Fibroblast of skin of abdomen (primary cell): ENCODE measurements around the gene SENP3. TPM values are rescaled to one million over a fixed set of nuclear protein-coding genes. Genes with fewer than 3 reads are reported as not detected.
A peak's percentile ranks its signal among the peaks of the same experiment; 100 is the strongest.

Experiments used
- DNase-seq: peaks from one replicate; pipeline ENCODE4 v3.0.0-alpha.2; 2013
- polyA plus RNA-seq, 2 experiments: library from polyadenylated mRNA; unstranded; fragments of 120-200 nt; gene quantifications; one replicate each; pipeline ENCODE4 v1.2.1, GENCODE V29; 2013; ENCODE audit not compliant: insufficient read length in 2 of 2

The SENP3 gene
- polyA plus RNA-seq (2013, experiment 1 of 2; ENCODE audit: insufficient read length), result 58.5 TPM
- polyA plus RNA-seq (2013, experiment 2 of 2; ENCODE audit: insufficient read length), result 54.3 TPM

DNA sequence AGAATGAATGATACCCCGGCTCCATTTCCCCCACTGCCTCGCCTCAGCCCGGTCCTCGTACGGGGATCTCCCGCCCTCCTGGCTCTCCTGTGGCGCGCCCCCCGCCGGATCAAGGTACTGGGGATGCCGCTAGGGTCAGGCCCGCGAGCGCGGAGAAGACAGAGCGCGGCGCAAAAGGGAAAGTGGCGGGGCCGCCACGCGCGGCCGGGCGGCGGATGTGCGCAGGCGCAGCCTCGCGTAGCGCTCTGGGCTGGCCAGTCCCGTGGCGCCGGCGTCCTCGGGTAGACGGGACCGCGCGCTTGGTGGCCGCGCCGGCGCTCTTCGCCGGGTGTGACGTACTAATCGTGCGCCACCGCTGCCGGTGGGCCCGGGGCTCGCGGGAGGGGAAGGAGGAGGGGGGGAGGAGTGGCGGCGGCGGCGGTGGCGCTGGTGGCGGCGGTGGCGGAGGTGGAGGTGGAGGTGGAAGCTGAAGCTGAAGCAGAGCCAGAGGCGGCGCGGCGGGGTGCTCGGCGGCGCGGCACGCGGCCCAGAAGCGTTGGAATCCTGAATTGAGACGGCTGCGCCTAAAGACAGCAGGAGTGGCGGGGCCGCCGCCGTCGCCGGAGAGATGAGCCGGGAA lies at the start of gene SENP3:
TSS of gene SENP3 (plus strand) at position 331 of the 619 bp plus-strand sequence. CDS start 1,158 bp downstream, outside the sequence.
- DNase-seq, result peak; percentile 91

DNA sequence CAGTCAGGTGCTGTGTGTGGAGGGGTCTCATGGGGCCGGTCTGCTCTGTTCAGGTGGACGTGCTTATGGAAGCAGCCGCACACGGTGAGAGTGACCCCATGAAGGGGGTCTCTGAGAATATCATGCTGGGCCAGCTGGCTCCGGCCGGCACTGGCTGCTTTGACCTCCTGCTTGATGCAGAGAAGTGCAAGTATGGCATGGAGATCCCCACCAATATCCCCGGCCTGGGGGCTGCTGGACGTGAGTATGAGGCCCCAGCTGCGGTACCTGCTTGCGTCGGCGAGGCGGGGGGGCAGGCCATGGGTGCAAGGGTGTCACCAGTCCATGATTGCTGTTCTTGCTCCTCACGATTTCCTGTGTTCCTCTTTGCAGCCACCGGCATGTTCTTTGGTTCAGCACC lies 49.6 kb upstream of the SENP3 start:
- DNase-seq, result no peak

DNA sequence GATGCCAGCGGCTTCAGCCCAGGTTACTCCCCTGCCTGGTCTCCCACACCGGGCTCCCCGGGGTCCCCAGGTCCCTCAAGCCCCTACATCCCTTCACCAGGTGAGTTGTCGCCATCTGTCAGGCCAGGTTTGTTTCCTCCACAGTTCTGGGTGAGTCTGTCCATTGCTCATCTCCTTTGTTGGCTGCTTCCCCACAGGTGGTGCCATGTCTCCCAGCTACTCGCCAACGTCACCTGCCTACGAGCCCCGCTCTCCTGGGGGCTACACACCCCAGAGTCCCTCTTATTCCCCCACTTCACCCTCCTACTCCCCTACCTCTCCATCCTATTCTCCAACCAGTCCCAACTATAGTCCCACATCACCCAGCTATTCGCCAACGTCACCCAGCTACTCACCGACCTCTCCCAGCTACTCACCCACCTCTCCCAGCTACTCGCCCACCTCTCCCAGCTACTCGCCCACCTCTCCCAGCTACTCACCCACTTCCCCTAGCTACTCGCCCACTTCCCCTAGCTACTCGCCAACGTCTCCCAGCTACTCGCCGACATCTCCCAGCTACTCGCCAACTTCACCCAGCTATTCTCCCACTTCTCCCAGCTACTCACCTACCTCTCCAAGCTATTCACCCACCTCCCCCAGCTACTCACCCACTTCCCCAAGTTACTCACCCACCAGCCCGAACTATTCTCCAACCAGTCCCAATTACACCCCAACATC lies 48.7 kb upstream of the SENP3 start:
- DNase-seq, result no peak

DNA sequence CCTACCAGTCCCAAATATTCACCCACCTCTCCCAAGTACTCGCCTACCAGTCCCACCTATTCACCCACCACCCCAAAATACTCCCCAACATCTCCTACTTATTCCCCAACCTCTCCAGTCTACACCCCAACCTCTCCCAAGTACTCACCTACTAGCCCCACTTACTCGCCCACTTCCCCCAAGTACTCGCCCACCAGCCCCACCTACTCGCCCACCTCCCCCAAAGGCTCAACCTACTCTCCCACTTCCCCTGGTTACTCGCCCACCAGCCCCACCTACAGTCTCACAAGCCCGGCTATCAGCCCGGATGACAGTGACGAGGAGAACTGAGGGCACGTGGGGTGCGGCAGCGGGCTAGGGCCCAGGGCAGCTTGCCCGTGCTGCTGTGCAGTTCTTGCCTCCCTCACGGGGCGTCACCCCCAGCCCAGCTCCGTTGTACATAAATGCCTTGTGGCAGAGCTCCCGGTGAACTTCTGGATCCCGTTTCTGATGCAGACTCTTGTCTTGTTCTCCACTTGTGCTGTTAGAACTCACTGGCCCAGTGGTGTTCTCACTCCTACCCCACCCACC lies 47.8 kb upstream of the SENP3 start:
- no peak for DNase-seq

DNA sequence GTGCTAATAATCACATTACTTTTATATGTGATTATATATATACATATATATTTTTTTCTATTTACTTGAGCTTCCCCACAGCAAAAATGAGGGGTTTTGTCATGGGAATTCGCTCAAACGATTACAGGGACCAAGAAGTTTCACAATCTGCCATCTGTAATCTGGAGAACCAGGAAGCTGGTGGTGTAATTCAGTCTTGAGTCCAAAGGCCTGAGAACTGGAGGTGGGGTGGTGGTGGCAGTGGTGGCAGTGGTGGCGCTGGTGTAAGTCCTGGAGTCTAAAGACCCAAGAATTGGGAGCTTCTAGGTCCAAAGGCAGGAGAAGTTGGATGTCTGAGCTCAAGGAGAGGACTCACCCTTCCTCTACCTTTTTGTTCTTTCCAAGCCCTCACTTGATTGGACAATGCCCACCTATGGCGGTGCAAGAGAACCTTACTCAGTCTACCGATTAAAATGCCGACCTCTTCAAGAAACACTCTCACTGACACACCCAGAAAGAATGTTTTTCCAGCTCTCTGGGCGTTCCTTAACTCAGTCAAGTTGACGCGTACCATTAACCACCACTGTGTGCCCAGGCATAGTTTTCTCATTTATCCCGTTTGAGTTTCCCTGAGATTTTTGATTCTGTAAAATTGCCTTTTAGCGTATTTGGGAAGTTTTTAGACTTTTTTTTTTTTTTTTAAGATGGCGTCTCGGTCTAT lies 45.7 kb upstream of the SENP3 start:
- DNase-seq, result no peak

DNA sequence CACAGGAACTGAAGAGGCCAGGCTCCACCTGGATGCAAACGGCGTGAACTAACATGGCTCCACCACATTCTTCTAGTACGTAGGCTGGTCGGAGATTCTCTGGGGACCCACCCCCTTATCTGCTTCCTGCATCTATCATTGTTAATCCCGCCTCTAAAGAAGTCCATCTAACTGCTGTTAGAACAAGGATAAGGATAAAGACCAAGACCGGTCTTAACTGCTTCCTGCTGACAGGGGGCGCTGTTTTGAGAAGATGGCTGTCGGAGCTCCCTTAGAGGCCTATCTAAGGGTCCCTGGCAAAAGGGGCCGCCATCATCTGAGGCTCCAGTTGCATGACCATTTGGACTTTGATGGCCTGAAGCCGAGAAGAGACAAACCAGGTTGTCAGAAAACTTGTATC lies 38.7 kb upstream of the SENP3 start:
- DNase-seq, result no peak

DNA sequence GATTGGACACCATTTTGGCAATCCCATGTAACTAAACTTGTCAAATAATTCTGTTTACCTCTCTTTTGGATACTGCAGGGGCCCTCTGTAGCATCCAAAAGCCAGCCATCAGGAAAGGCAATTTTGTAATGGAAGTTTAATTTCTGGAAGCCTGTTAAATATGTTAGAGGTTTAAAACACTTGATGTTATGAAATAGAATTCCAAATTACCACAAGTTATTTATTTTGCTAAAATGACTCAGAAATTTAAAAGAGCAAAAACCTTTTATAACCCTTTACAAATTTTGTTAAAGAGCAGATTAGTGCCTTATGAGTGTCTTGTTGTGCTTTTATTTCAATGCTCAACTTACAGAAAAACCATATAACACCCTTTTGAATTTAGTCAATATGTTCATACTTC lies 32.9 kb upstream of the SENP3 start:
- DNase-seq, result no peak

DNA sequence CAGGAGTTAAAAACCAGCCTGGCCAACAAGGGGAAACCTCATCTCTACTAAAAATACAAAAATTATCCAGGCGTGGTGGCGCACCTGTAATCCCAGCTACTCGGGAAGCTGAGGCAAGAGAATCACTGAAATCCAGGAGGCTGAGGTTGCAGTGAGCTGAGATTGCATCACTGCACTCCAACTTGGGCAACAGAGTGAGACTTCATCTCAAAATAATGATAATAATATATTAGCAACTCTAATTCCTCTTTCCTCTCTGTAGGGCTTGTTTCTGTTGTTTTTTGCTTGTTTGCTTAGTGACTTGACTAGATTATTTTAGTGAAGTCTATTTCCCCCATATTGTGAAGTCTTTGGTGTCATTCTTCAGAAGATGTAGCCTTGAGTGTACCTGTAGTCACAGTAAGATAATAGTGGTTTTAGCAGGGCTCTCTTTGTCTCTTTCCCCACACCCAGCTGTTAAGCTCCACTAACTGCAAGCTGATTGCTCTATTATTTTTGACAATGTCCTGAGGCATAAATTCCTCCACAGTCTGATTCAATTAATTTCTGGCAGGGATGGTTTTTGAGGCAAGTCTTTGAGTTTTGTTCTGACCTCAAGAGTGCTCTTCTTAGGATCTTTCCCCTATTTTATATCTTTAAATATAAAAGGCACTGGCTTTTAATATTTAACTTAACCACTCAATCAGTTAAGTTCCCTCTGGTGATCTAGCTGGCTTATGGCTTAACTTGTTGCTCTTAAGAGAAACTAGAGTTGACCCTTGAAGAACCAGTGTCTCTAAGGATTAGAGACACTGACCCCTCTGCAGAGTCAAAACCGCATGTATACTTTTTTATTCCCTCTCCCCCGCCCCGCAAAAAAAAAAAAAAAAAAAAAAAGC lies 31.5 kb upstream of the SENP3 start:
- DNase-seq, result no peak

DNA sequence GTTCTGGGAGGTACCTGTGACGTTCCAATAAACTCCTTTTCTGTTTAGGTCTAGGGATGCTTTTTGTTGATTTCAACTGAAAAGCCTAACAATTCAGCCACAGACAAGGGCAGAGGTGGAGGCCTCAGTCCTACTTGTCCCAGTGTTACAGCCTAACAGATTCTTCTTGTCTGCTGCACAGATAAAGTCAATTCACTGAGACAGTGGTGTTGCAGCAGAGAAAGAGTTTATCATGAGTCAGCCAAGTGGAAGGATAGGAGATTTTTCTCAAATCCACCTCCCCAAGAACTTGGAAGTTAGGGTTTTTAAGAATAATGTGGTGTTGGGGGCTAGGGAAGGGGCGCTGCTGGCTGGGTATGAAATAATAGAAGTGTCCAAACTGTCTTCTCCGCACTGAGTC lies 23.7 kb upstream of the SENP3 start:
- no peak for DNase-seq

DNA sequence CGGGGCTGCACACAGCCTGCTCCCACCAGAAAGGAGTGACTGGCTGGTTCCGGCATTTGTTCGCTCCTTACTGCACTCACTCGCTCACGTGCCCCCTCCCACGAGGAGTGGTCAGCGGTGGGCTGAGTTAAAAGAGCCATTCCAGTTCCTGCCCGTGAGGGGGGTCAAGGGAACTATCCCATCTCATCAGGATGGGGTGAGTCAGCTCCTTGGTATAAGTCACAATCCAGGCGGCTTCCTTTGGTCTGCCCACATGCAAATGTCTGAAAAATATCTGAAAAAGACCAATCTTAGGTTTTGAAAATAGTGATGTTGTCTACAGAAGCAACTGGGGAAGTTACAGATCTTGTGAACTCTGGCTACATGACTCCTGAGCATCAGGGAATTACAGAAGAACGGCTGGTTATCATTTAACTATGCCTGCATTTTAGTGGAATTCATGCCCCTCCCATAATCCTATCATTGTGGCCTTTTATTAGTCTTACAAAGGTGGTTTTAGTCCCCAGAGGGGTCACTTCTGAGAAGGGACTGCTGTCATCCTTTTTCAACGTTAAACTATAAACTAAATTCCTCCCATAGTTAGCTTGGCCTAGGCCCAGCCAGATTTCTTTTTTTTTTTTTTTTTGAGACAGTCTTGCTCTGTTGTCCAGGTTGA lies 22.7 kb upstream of the SENP3 start:
- peak; percentile 16 for DNase-seq

DNA sequence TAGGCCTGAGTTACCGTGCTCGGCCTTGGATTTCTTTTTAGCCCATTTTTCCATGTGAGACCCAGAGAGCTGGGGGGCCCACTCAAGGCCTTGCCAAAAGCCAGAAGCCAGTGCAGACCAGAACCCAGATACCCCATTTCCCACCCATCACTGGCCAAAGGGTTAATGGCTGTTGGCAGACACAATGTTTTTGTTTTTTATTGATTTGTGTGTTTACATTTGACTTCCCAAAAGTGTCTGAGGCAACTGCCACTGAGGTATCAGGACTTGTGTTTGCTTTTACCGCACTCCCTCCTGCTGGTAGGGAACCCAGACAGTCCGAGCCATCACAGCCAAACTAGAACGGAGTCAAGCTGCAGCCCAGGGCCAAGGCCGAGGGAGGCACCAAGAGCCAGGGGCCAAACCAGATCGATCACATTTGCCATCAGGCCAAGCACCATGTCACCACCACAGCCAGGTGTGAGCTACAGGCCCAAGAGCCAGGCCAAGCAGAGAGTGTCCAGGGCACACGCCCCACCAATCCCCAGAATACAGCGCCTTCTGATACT lies 20.6 kb upstream of the SENP3 start:
- no peak for DNase-seq

DNA sequence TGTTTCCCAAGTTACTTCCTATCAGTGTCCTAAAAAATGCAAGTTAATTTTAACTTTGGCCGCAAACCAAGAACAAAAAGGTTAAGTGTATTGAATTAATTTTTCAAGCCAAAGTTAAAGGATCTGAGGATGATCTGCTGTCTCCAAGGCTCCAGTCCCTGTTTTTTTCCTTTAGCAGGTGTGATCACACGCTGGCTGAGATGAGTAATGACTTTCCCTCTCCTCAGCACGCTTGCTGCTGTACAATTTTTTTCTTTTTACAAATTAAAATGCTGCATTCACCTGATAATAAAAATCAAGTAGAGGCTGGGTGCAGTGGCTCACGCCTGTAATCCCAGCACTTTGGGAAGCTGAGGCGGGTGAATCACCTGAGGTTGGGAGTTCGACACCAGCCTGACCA lies 16.8 kb upstream of the SENP3 start:
- no peak for DNase-seq

DNA sequence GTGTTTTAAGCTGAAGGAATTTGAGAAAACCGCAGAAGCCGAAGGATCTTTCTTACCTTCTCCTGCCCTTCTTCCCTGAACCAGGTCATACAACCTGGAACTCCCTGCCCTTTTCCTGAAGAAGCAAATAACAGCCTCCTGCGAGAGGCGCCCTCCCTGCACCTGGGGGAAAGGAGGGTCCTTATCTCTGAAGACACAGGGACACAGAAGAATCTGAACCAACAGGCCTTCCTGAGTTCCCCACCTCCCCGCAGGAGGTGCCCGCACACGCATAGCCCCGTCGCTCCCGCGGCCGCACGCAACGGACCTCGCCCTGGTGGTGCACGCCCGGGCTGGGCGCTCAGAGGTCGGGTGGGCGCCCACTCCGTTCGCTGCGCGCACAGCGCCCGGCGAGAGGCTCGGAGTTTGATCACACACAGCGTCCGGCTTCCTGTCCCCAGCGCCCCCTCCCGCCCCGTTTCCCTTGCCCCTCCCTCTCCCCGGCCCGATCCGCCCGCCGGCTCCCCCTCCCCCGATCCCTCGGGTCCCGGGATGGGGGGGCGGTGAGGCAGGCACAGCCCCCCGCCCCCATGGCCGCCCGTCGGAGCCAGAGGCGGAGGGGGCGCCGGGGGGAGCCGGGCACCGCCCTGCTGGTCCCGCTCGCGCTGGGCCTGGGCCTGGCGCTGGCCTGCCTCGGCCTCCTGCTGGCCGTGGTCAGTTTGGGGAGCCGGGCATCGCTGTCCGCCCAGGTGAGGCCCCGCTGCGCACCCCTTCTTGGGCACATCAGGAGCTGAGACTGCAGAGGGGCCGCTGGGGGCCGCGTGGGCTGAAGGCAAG lies 12.9 kb upstream of the SENP3 start, which contains the start of gene TNFSF12:
TSS of gene TNFSF12 (plus strand) at position 474 of the 816 bp plus-strand sequence. CDS start at position 570, 96 bp downstream.
- peak; percentile 29 for DNase-seq

DNA sequence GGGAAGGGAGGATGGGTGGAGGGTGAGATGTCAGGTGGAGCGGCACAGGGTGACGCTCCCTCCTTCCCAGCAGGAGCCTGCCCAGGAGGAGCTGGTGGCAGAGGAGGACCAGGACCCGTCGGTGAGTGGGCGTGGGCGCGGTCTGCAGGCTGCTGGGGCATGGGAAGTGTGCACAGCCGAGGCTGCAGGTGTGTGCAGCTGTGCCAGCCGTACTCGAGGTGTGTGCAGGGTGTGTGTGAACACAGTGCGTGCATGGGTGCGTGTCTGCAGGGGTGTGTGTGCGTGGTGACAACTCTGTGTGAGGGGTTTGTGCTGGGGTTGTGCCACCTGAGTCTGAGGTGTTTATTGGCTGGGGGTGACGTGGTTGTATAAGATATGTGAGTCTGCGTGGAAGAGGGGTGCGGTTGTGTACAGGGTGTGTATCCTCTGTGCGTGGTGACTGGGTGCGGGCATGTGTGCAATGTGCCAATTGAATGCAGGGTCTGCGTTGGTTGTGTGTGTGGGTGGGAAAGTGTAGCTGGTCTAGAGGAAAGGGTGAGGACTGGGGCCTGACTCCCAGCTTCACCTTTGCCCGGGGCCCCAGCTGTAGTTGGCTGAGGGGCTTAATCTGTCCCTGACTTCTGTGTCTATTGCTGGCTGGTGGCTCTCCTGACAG lies 12.2 kb upstream of the SENP3 start:
- no peak for DNase-seq

DNA sequence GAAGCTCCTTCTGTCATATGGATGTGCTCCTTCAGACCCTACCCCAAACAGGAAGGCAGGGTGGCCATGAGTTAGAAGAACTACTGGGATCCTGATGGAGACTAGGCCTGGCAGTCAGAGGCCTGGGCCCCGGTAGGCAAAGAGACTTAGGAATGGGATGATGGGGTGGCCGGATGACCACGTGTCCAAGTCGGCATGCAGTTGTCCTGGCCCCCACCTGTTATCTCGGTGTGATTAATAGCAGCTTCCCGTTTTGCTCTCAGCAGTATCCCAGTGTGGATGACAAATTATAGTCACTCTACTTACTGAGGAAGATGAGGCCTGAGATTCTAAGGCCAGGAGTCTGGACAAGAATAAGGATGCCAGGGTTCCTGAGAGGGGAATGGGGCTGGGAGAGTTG lies 11.4 kb upstream of the SENP3 start:
- DNase-seq, result no peak

DNA sequence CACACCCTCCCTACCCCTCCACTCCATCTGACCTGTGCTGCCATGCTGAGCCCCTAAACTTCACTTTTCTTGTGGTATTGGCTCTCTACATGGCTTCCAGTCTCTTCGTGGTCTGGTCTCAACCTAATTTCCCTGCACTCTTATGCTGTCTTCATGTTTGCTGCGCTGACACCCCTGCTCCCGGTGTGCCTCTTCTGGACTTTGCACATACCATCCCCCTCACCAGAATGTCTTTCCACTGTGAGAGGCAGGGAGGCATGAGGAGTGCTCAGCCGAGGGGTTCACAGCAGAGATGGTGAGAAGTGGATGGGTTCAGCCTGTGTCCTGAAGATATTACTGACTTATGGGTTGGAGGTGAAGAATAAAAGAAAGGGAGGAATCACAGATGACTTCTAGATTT lies 10.3 kb upstream of the SENP3 start:
- DNase-seq, result no peak

DNA sequence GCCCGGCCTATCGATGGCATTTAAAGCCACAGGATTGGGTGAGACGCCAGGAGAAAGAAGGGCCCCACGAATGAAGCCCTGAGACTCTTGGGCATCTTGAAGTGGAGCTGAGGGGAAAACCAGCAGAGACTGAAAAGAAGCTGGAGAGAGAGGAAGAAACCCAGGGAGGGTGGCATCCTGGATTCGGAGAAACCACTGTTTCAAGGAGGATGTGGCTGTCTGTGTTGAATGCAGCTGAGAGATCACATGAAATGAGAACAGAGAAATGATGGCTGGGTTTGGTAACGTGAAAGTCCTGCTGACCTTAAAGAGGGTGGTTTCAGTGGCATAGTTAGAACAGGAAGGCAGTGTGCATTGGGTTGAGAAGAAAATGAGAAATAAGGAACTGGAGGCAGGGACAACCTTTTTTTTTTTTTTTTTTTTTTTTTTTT lies 9.1 kb upstream of the SENP3 start:
- no peak for DNase-seq

DNA sequence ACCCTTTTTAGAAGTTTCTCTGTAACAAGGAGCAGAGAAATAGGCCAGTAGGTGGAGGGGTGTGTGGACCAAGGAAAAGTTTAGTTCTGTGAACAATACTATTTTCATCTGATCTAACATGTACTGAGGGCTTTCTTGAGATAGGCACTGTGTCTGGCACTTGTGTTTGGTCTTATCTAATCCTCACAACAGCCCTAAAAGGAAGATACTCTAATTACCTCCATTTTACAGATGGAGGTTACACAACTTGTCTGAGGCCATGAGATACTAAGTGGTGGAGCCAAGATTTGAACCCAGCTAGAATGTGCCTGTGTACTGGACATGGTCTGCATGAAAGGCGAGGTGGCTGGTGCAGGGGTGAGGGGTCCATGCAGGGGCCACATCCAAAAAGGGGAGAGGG lies 8.4 kb upstream of the SENP3 start:
- DNase-seq, result no peak

DNA sequence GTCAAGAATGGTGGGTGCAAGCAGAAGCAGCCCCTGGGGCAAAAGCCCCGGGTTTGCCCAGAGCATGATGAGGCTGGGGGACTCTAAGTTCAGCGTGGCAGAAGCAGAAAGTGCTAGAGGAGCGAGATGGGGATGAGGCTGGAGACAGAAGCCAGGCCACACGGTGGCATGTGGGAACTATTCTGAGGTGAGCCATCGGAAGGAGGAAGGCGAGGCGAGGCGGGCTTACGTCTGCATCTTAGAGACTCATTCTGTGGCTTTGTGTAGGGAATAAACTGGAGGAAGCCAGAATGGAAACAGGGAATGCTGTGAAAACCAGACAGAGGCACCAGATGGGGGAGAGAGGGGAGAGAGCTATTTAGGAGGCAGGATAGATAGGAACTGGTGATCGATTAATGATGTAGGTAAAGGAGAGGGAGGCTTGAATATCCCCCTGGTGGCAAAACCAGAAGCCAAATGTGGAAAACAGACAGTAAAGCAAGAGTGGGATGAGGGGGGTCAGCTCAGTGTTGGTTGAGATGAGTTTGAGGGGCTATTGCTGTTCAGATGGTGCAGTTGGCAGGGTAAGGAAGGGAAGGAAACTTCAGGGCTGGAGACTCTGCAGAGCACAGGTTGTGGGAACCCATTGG lies 6.3 kb upstream of the SENP3 start:
- DNase-seq, result no peak
